ENCODE measurements around the gene TLR2.

The TLR2 gene

DNA sequence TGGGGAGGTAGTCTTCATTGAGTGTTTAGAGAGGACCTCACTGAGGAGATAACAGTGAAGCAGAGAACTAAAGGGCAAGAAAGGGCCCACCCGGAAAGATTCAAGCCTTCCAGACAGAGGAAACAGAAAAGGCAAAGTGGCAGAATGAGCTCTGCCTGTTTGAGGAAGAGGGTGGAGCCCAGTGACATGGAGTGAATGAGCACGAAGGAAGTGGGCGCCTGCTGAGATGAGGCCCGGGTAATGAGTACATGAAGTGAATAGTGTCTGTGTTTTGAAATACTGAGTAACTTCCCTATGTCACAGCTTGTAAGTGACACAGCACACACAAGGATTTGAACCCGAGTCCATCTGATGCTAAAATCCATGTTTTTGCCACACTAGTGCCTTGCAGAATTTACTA, 32.5 kb upstream of the TLR2 start:
- H3F3A ChIP-seq (ENCODE audit: low read depth): no peaks in the 10 kb centered on the region
- no peaks in the 10 kb centered on the region for H3K79me2 ChIP-seq (ENCODE audit: insufficient read depth, low read length)
- no peaks in the 10 kb centered on the region for H3K27me3 ChIP-seq (ENCODE audit: insufficient read depth, low read length, poor library complexity, severe bottlenecking)
- H3K9me3 ChIP-seq (ENCODE audit: insufficient read depth, low read depth, low read length): no peaks in the 10 kb centered on the region
- no peak overlapping the region for H3K4me3 ChIP-seq (ENCODE audit: low read length, poor library complexity, severe bottlenecking)
- no peaks in the 10 kb centered on the region for H3K36me3 ChIP-seq (ENCODE audit: insufficient read depth, low read length)
- peak overlapping the region; percentile 32 for H3K4me2 ChIP-seq (ENCODE audit: low read depth, low read length, poor library complexity, severe bottlenecking)
- TF ChIP-seq CTCF (conservative IDR thresholded peaks at IDR 0.05; ENCODE audit: low read length): no peak
- TF ChIP-seq EZH2phosphoT487 (IDR thresholded peaks at IDR 0.05; ENCODE audit: borderline replicate concordance): no peak
- H4K20me1 ChIP-seq (ENCODE audit: insufficient read depth, low read length, poor library complexity, severe bottlenecking): no peaks in the 10 kb centered on the region
- H2AFZ ChIP-seq (ENCODE audit: low read length): peak overlapping the region; percentile 87
- H3K4me1 ChIP-seq (ENCODE audit: insufficient read depth, low read length, poor library complexity, severe bottlenecking): peaks cover 19% of the 10 kb centered on the region
- H3K9me2 ChIP-seq (replicated peaks; ENCODE audit: low read depth, low read length): no peaks in the 10 kb centered on the region
- H3K9ac ChIP-seq (ENCODE audit: low read depth, low read length, poor library complexity, severe bottlenecking): peak overlapping the region; percentile 11

GRCh38 chr4:153652051-153652784, 31.9 kb upstream of the TLR2 start:
- Histone ChIP-seq H3K36me3 (ENCODE audit: insufficient read depth, low read length) (no peaks in the 10 kb centered on the region), H2AFZ (ENCODE audit: low read length) (peak overlapping the region; percentile 87), H3K4me2 (ENCODE audit: low read depth, low read length, poor library complexity, severe bottlenecking) (no peak overlapping the region), H3F3A (ENCODE audit: low read depth) (no peaks in the 10 kb centered on the region), H3K9me3 (ENCODE audit: insufficient read depth, low read depth, low read length) (no peaks in the 10 kb centered on the region), H4K20me1 (ENCODE audit: insufficient read depth, low read length, poor library complexity, severe bottlenecking) (no peaks in the 10 kb centered on the region), H3K27me3 (ENCODE audit: insufficient read depth, low read length, poor library complexity, severe bottlenecking) (no peaks in the 10 kb centered on the region), H3K9ac (ENCODE audit: low read depth, low read length, poor library complexity, severe bottlenecking) (peak overlapping the region; percentile 11), H3K4me1 (ENCODE audit: insufficient read depth, low read length, poor library complexity, severe bottlenecking) (peaks cover 19% of the 10 kb centered on the region), H3K9me2 (replicated peaks; ENCODE audit: low read depth, low read length) (no peaks in the 10 kb centered on the region), H3K4me3 (ENCODE audit: low read length, poor library complexity, severe bottlenecking) (no peak overlapping the region), H3K79me2 (ENCODE audit: insufficient read depth, low read length) (no peaks in the 10 kb centered on the region)
- TF ChIP-seq CTCF (conservative IDR thresholded peaks at IDR 0.05; ENCODE audit: low read length) (no peak), EZH2phosphoT487 (IDR thresholded peaks at IDR 0.05; ENCODE audit: borderline replicate concordance) (no peak)

DNA sequence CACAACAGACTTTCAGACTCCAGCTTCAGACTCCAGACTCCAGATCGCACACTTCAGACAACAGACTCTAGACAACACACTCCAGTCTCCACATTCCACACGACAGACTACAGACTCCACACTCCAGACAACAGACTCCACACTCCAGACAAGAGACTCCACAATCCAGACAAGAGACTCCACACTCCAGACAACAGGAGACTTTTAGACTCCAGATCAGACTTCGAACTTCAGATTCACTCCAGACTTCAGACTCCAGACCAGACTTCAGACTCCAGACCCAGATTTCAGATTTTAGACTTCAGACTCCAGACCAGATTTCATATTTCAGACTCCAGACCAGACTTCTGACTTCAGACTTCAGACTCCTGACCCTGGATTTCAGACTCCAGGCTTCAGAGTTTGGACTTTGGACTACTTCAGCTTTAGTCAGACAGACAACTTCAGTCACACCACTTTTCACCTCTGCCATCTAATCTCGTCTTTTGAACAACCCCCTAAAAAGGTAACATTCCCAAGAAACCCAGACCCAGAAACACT, 29.0 kb upstream of the TLR2 start:
- Histone ChIP-seq H3K79me2 (ENCODE audit: insufficient read depth, low read length) (no peaks in the 10 kb centered on the region), H3K9me3 (ENCODE audit: insufficient read depth, low read depth, low read length) (no peaks in the 10 kb centered on the region), H3K9ac (ENCODE audit: low read depth, low read length, poor library complexity, severe bottlenecking) (no peak overlapping the region), H3K36me3 (ENCODE audit: insufficient read depth, low read length) (no peaks in the 10 kb centered on the region), H3K4me2 (ENCODE audit: low read depth, low read length, poor library complexity, severe bottlenecking) (no peak overlapping the region), H3K9me2 (replicated peaks; ENCODE audit: low read depth, low read length) (no peaks in the 10 kb centered on the region), H3K27me3 (ENCODE audit: insufficient read depth, low read length, poor library complexity, severe bottlenecking) (no peaks in the 10 kb centered on the region), H3K4me3 (ENCODE audit: low read length, poor library complexity, severe bottlenecking) (no peak overlapping the region), H3K4me1 (ENCODE audit: insufficient read depth, low read length, poor library complexity, severe bottlenecking) (peaks cover 19% of the 10 kb centered on the region), H2AFZ (ENCODE audit: low read length) (no peak overlapping the region), H3F3A (ENCODE audit: low read depth) (no peaks in the 10 kb centered on the region), H4K20me1 (ENCODE audit: insufficient read depth, low read length, poor library complexity, severe bottlenecking) (no peaks in the 10 kb centered on the region)
- no peak for TF ChIP-seq CTCF (conservative IDR thresholded peaks at IDR 0.05; ENCODE audit: low read length)
- no peak for TF ChIP-seq EZH2phosphoT487 (IDR thresholded peaks at IDR 0.05; ENCODE audit: borderline replicate concordance)

All from Loucy (cell line).